IMR-90 (cell line): ENCODE measurements around the gene MICAL2. TPM values are rescaled to one million over a fixed set of nuclear protein-coding genes. Genes with fewer than 3 reads are reported as not detected.

ENCODE experiments used
- ATAC-seq: fragments of 200-7000 bp; cut with Tn5 transposase; 2 replicates; pipeline ENCODE4 v1.9.1; 2020; ENCODE audit warnings: low read depth, mild to moderate bottlenecking, moderate library complexity
- BruUV-seq: library from RNA; stranded (reverse); fragments of 400-500 nt; replicated peaks from 2 replicates; lab custom pipeline; 2021; lab: Mats Ljungman, UMichigan
- CTCF ChIA-PET: fragments of 300-600 bp; formaldehyde crosslinking; extraction: SDS; loops from one replicate; lab custom pipeline; 2021; ENCODE audit warnings: antibody characterized with exemption; lab: Yijun Ruan, JAX
- POLR2A ChIA-PET: fragments of 300-600 bp; sonication (Branson Sonifier 250); formaldehyde crosslinking; loops from one replicate; lab custom pipeline; 2022; ENCODE audit warnings: antibody characterized with exemption; ENCODE audit not compliant: unreplicated experiment; lab: Charles Lee
- DNase-seq: peaks from one replicate; pipeline ENCODE4 v3.0.0; 2013
- H2AFZ ChIP-seq: replicated peaks from 2 replicates; pipeline ENCODE3; 2013; ENCODE audit warnings: low read length, mild to moderate bottlenecking; ENCODE audit not compliant: poor library complexity
- H2AK5ac ChIP-seq: 2 replicates; pipeline ENCODE4 v1.6.1; 2013; ENCODE audit warnings: low read depth, low read length, inconsistent platforms
- H2AK9ac ChIP-seq: replicated peaks from 2 replicates; pipeline ENCODE3; 2013; ENCODE audit warnings: mild to moderate bottlenecking, low read depth, low read length, moderate library complexity; ENCODE audit not compliant: poor library complexity
- H2BK120ac ChIP-seq: 2 replicates; pipeline ENCODE4 v1.6.1; 2013; ENCODE audit warnings: low read depth, low read length, inconsistent platforms
- H2BK15ac ChIP-seq: 3 replicates; pipeline ENCODE4 v1.6.1; 2013; ENCODE audit warnings: low read depth, low read length, inconsistent platforms
- H2BK20ac ChIP-seq: 2 replicates; pipeline ENCODE4 v1.6.1; 2013; ENCODE audit warnings: low read depth, mild to moderate bottlenecking, inconsistent platforms, low read length, moderate library complexity
- H2BK5ac ChIP-seq: 2 replicates; pipeline ENCODE4 v1.6.1; 2013; ENCODE audit warnings: mild to moderate bottlenecking, low read depth, low read length, inconsistent platforms; ENCODE audit not compliant: poor library complexity, severe bottlenecking
- H3K14ac ChIP-seq: replicated peaks from 2 replicates; pipeline ENCODE4 v1.6.1; 2013; ENCODE audit warnings: low read depth, low read length, inconsistent platforms
- H3K18ac ChIP-seq: 2 replicates; pipeline ENCODE4 v1.6.1; 2013; ENCODE audit warnings: low read depth, low read length, control low read depth
- H3K23ac ChIP-seq: 2 replicates; pipeline ENCODE4 v1.6.1; 2013; ENCODE audit warnings: low read depth, low read length, inconsistent platforms
- H3K27ac ChIP-seq: 2 replicates; pipeline ENCODE4 v1.5.1; 2013; ENCODE audit warnings: mild to moderate bottlenecking, control low read depth, low read length; ENCODE audit not compliant: insufficient read depth
- H3K27me3 ChIP-seq: 2 replicates; pipeline ENCODE4 v1.6.1; 2013; ENCODE audit warnings: low read length; ENCODE audit not compliant: control insufficient read depth, insufficient read depth
- H3K36me3 ChIP-seq: 2 replicates; pipeline ENCODE4 v1.6.1; 2013; ENCODE audit warnings: low read length, mixed read lengths; ENCODE audit not compliant: control insufficient read depth, insufficient read depth
- H3K4ac ChIP-seq: 2 replicates; pipeline ENCODE4 v1.6.1; 2013; ENCODE audit warnings: low read depth, low read length, inconsistent platforms
- H3K4me1 ChIP-seq: 2 replicates; pipeline ENCODE4 v1.6.1; 2013; ENCODE audit warnings: low read length, mixed read lengths; ENCODE audit not compliant: control insufficient read depth, insufficient read depth
- H3K4me2 ChIP-seq: 2 replicates; pipeline ENCODE4 v1.6.1; 2013; ENCODE audit warnings: low read depth, mild to moderate bottlenecking, control low read depth, low read length, moderate library complexity
- H3K4me3 ChIP-seq: 2 replicates; pipeline ENCODE4 v1.5.1; 2013; ENCODE audit warnings: low read depth, mild to moderate bottlenecking, control low read depth, low read length, moderate library complexity; ENCODE audit not compliant: insufficient read depth
- H3K56ac ChIP-seq: 2 replicates; pipeline ENCODE4 v1.6.1; 2013; ENCODE audit warnings: low read length, inconsistent platforms; ENCODE audit not compliant: insufficient read depth; ENCODE audit errors: extremely low read depth
- H3K79me1 ChIP-seq, 2 experiments: 2 replicates each; pipeline ENCODE4 v1.6.1; 2013; ENCODE audit warnings: low read length in 2 of 2, inconsistent platforms in 1 of 2, low read depth in 1 of 2
- H3K9ac ChIP-seq: 2 replicates; pipeline ENCODE4 v1.6.1; 2013; ENCODE audit warnings: low read depth, low read length, control low read depth
- H3K9me1 ChIP-seq: 2 replicates; pipeline ENCODE4 v1.6.1; 2013; ENCODE audit warnings: low read length, inconsistent platforms; ENCODE audit not compliant: insufficient read depth
- H3K9me3 ChIP-seq: 2 replicates; pipeline ENCODE4 v1.6.1; 2013; ENCODE audit warnings: low read length; ENCODE audit not compliant: control insufficient read depth, insufficient read depth
- H4K20me1 ChIP-seq: 2 replicates; pipeline ENCODE4 v1.6.1; 2013; ENCODE audit warnings: low read length, inconsistent platforms; ENCODE audit not compliant: insufficient read depth
- H4K5ac ChIP-seq: 2 replicates; pipeline ENCODE4 v1.6.1; 2013; ENCODE audit warnings: mild to moderate bottlenecking, low read depth, low read length, control low read depth
- H4K8ac ChIP-seq, 2 experiments: 2 replicates each; pipeline ENCODE4 v1.6.1; 2013; ENCODE audit warnings: low read depth in 2 of 2, low read length in 2 of 2, control low read depth in 1 of 2, inconsistent platforms in 1 of 2
- H4K91ac ChIP-seq: 2 replicates; pipeline ENCODE4 v1.6.1; 2013; ENCODE audit warnings: low read depth, low read length, inconsistent platforms; ENCODE audit not compliant: insufficient read depth
- CEBPB ChIP-seq: IDR thresholded peaks from 2 replicates; pipeline ENCODE4 v1.6.1; 2012; ENCODE audit warnings: low read depth, low read length, improper control_type of control experiment
- CHD1 ChIP-seq: IDR thresholded peaks from 2 replicates; pipeline ENCODE4 v1.6.1; 2012; ENCODE audit warnings: low read depth, low read length, improper control_type of control experiment
- FOS ChIP-seq: fragments of 150-350 bp; IDR thresholded peaks from 2 replicates; pipeline ENCODE4 v1.6.1; 2016; ENCODE audit warnings: low read depth, low read length
- MAFK ChIP-seq: IDR thresholded peaks from 2 replicates; pipeline ENCODE4 v1.6.1; 2012; ENCODE audit warnings: low read depth, low read length, improper control_type of control experiment
- MAZ ChIP-seq: IDR thresholded peaks from 2 replicates; pipeline ENCODE4 v1.6.1; 2012; ENCODE audit warnings: low read depth, mild to moderate bottlenecking, low read length, improper control_type of control experiment, moderate library complexity, borderline replicate concordance
- MXI1 ChIP-seq: IDR thresholded peaks from 2 replicates; pipeline ENCODE4 v1.6.1; 2012; ENCODE audit warnings: low read depth, mild to moderate bottlenecking, low read length, moderate library complexity, borderline replicate concordance
- POLR2A ChIP-seq: IDR thresholded peaks from 2 replicates; pipeline ENCODE4 v1.6.1; 2012; ENCODE audit warnings: mild to moderate bottlenecking, low read depth, low read length
- RAD21 ChIP-seq: IDR thresholded peaks from 2 replicates; pipeline ENCODE4 v1.6.1; 2012; ENCODE audit warnings: low read length, improper control_type of control experiment
- RCOR1 ChIP-seq: IDR thresholded peaks from 2 replicates; pipeline ENCODE4 v1.6.1; 2012; ENCODE audit warnings: mild to moderate bottlenecking, low read length, improper control_type of control experiment; ENCODE audit not compliant: insufficient replicate concordance
- RFX5 ChIP-seq: IDR thresholded peaks from 2 replicates; pipeline ENCODE4 v1.8.0; 2012; ENCODE audit warnings: low read depth, mild to moderate bottlenecking, low read length, moderate library complexity
- SMC3 ChIP-seq: fragments of 150-350 bp; IDR thresholded peaks from 2 replicates; pipeline ENCODE4 v1.6.1; 2016; ENCODE audit warnings: low read depth, mild to moderate bottlenecking, antibody characterized with exemption, low read length, moderate library complexity
- WGBS, 2 experiments: methylation state at CpG; one replicate each; pipeline versions ENCODE4 v1.1.5 to v1.1.7; 2013; ENCODE audit warnings: missing lambda C conversion rate in 2 of 2; ENCODE audit not compliant: insufficient read length in 1 of 2; ENCODE audit errors: extremely low coverage in 2 of 2; 5-methylcytosine and 5-hydroxymethylcytosine counted together
- dilution Hi-C: fragments of 300-500 bp; cut with HindIII; formaldehyde crosslinking; loops from one replicate; pipeline ENCODE4 v1.14.3; 2018; ENCODE audit warnings: low sequenced_read_pairs; ENCODE audit not compliant: unreplicated experiment
- in situ Hi-C: fragments of 300-500 bp; cut with MboI; formaldehyde crosslinking; loops from 3 replicates; pipeline ENCODE4 v1.14.3; 2019; ENCODE audit warnings: low sequenced_read_pairs, inconsistent platforms, mixed read lengths
- intact Hi-C: fragments of 100-400 bp; cut with micrococcal nuclease; formaldehyde crosslinking; loops from 2 replicates; pipeline ENCODE4 v1.10.0; 2022
- polyA plus RNA-seq, 3 experiments: library from polyadenylated mRNA; depleted of rRNA; stranded (reverse); fragments of >200 nt; gene quantifications; 2 replicates each; pipeline ENCODE4 v1.2.3, GENCODE V29; 2012; ENCODE audit warnings: low replicate concordance in 1 of 3
- total RNA-seq: library from RNA; depleted of rRNA; stranded (reverse); fragments of >200 nt; gene quantifications from 2 replicates; pipeline ENCODE4 v1.2.3, GENCODE V29; 2012
- TF ChIP-seq, protein P1 (sequence below): conservative IDR thresholded peaks from 2 replicates; pipeline ENCODE4 v1.5.1; 2012; ENCODE audit warnings: mild to moderate bottlenecking, low read depth, low read length, improper control_type of control experiment
- TF ChIP-seq, protein P2 (sequence below): fragments of 150-350 bp; IDR thresholded peaks from 2 replicates; pipeline ENCODE4 v1.6.1; 2016; ENCODE audit warnings: low read depth, mild to moderate bottlenecking, low read length, moderate library complexity, borderline replicate concordance
- TF ChIP-seq, protein P3 (sequence below): fragments of 150-350 bp; IDR thresholded peaks from 2 replicates; pipeline ENCODE4 v1.6.1; 2017; ENCODE audit warnings: mild to moderate bottlenecking, antibody characterized with exemption, low read length, low read depth

MICAL2 gene
- total and polyA plus RNA-seq, 2 of the 4 experiments (the other 2 are of a cell fraction): 170 to 336 TPM

DNA sequence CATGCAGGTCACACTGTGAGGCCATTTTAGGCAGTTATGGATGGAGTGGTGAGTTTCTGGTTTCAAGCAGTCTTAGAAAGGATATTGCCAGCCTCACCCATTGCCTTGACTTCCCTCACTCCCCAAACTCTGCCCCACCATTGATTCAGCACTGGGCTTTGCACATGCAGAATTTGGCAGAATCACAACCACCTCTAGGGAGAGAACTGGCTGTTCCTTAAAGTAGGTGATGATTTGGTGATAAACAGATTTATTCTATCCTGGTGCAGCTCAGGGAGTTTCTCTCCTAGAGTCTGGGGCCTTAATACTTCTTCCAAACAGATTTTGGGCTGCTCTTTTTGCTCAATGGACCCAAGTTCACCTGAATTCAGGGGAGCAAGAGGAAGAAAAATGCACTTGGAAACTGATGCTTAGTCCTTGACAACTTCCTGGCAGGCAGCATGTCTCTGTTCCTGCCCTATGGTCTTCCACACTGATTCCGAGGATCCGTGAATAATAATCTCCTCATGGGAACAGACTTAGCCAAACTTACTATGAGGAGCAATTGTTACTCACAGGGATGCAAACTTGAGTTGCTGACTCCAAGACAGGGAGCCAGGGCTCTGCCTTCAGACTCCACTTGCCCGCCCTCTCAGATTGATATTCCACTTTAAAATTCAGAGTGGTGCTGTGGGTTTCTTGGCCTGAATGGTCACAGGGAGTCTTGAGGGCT lies 137.3 kb downstream of the MICAL2 start:
- Histone ChIP-seq H3K18ac (no peak overlapping the region), H3K4me1 (peaks cover 4% of the 10 kb centered on the region; the same call in 1 of the 2 replicates), H3K27ac (no peak overlapping the region), H4K91ac (no peak overlapping the region), H4K20me1 (no peaks in the 10 kb centered on the region), H2BK5ac (no peak overlapping the region), H3K23ac (no peak overlapping the region), H3K79me1 (peaks cover 33 to 97% of the 10 kb centered on the region in 2 experiments), H3K36me3 (peaks cover 51% of the 10 kb centered on the region), H3K4me3 (no peak overlapping the region), H3K9me1 (peaks cover 43% of the 10 kb centered on the region), H2AFZ (no peak overlapping the region), H3K9me3 (no peaks in the 10 kb centered on the region), H3K27me3 (no peaks in the 10 kb centered on the region), H2AK9ac (peak overlapping the region; percentile 60), H3K14ac (no peak overlapping the region), H3K4me2 (no peak overlapping the region), H4K8ac (peak overlapping the region in 1 of 2 experiments; percentile 13; a peak in 1 of 4 replicates), H3K4ac (no peak overlapping the region), H4K5ac (no peak overlapping the region), H3K9ac (no peak overlapping the region), H3K56ac (no peak overlapping the region), H2AK5ac (no peak overlapping the region; the same call in 1 of the 2 replicates), H2BK15ac (no peak overlapping the region; the same call in 2 of the 3 replicates), H2BK120ac (no peak overlapping the region), H2BK20ac (no peak overlapping the region)
- ChIA-PET POLR2A (no interaction called here), CTCF (no interaction called here)
- intact Hi-C loops (no loop called here), dilution Hi-C loops (no loop called here), in situ Hi-C loops (no loop called here)
- BruUV-seq: no TSS peak
- no peak for DNase-seq
- no peak for ATAC-seq
- TF ChIP-seq MAZ: no peak
- TF ChIP-seq, protein P1, sequence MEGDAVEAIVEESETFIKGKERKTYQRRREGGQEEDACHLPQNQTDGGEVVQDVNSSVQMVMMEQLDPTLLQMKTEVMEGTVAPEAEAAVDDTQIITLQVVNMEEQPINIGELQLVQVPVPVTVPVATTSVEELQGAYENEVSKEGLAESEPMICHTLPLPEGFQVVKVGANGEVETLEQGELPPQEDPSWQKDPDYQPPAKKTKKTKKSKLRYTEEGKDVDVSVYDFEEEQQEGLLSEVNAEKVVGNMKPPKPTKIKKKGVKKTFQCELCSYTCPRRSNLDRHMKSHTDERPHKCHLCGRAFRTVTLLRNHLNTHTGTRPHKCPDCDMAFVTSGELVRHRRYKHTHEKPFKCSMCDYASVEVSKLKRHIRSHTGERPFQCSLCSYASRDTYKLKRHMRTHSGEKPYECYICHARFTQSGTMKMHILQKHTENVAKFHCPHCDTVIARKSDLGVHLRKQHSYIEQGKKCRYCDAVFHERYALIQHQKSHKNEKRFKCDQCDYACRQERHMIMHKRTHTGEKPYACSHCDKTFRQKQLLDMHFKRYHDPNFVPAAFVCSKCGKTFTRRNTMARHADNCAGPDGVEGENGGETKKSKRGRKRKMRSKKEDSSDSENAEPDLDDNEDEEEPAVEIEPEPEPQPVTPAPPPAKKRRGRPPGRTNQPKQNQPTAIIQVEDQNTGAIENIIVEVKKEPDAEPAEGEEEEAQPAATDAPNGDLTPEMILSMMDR: no peak
- TF ChIP-seq, protein P2, sequence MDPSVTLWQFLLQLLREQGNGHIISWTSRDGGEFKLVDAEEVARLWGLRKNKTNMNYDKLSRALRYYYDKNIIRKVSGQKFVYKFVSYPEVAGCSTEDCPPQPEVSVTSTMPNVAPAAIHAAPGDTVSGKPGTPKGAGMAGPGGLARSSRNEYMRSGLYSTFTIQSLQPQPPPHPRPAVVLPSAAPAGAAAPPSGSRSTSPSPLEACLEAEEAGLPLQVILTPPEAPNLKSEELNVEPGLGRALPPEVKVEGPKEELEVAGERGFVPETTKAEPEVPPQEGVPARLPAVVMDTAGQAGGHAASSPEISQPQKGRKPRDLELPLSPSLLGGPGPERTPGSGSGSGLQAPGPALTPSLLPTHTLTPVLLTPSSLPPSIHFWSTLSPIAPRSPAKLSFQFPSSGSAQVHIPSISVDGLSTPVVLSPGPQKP: no peak
- no peak for TF ChIP-seq CEBPB
- no peak for TF ChIP-seq FOS
- TF ChIP-seq CHD1: no peak
- TF ChIP-seq MXI1: no peak
- TF ChIP-seq RFX5: no peak
- TF ChIP-seq, protein P3, sequence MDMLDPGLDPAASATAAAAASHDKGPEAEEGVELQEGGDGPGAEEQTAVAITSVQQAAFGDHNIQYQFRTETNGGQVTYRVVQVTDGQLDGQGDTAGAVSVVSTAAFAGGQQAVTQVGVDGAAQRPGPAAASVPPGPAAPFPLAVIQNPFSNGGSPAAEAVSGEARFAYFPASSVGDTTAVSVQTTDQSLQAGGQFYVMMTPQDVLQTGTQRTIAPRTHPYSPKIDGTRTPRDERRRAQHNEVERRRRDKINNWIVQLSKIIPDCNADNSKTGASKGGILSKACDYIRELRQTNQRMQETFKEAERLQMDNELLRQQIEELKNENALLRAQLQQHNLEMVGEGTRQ: no peak
- no peak for TF ChIP-seq RCOR1
- no peak for TF ChIP-seq RAD21
- TF ChIP-seq MAFK: no peak
- no peak for TF ChIP-seq POLR2A
- no peak for TF ChIP-seq SMC3
- WGBS, 2 experiments: 80% methylated on average over 1 of the region's 3 CpGs; no CpG with 5 or more reads in 1 of the 2 experiments
